K562 (cell line): ENCODE measurements around the gene ITPR1. TPM values are rescaled to one million over a fixed set of nuclear protein-coding genes. Genes with fewer than 3 reads are reported as not detected.
A peak's percentile ranks its signal among the peaks of the same experiment; 100 is the strongest.

Experiments
- BCOR ChIP-seq: fragments of 450-650 bp; IDR thresholded peaks from 2 replicates; pipeline ENCODE4 v1.6.1; 2016
- CBFA2T3 ChIP-seq: fragments of 450-650 bp; IDR thresholded peaks from 2 replicates; pipeline ENCODE4 v1.6.1; 2017
- CCNT2 ChIP-seq: IDR thresholded peaks from 2 replicates; pipeline ENCODE4 v1.6.1; 2011; ENCODE audit warnings: borderline replicate concordance, low read depth, mild to moderate bottlenecking, moderate library complexity, mixed read lengths, low read length; ENCODE audit not compliant: insufficient read length; ENCODE audit errors: extremely low read depth
- JUND ChIP-seq, 2 experiments: IDR thresholded peaks; 2 replicates in 1 of 2; 3 replicates in 1 of 2; pipeline ENCODE4 v1.6.1; 2011; ENCODE audit warnings: borderline replicate concordance in 2 of 2, low read depth in 2 of 2, low read length in 2 of 2, improper control_type of control experiment in 1 of 2, missing biosample characterization in 1 of 2, missing genetic modification characterization in 1 of 2, missing genetic modification reagents in 1 of 2
- KDM1A ChIP-seq, 2 experiments: fragments of 450-650 bp; IDR thresholded peaks; 2 replicates each; pipeline ENCODE4 v1.6.1; 2016; ENCODE audit warnings: mild to moderate bottlenecking in 2 of 2
- MYNN ChIP-seq, 2 experiments: sonication (generic); formaldehyde crosslinking in 1 of 2; IDR thresholded peaks; 2 replicates each; pipeline versions ENCODE4 v1.5.0 to v1.6.1; 2016 to 2020; ENCODE audit warnings: antibody characterized with exemption in 1 of 2, missing genetic modification reagents in 1 of 2
- PBX2 ChIP-seq, 2 experiments: IDR thresholded peaks in 1 of 2; conservative IDR thresholded peaks in 1 of 2; 2 replicates each; pipeline ENCODE4 v1.6.1; 2016; ENCODE audit warnings: low read depth in 2 of 2, mild to moderate bottlenecking in 1 of 2, missing compliant biosample characterization in 1 of 2, missing genetic modification characterization in 1 of 2, moderate library complexity in 1 of 2
- PHF21A ChIP-seq: fragments of 450-650 bp; IDR thresholded peaks from 2 replicates; pipeline ENCODE4 v1.6.1; 2017; ENCODE audit warnings: low read depth, borderline replicate concordance
- SMAD4 ChIP-seq: fragments of 250-450 bp; sonication (Bioruptor Pico); conservative IDR thresholded peaks from 2 replicates; pipeline ENCODE4 v1.8.0; 2021; ENCODE audit warnings: inconsistent platforms, mild to moderate bottlenecking, moderate library complexity
- ZNF197 ChIP-seq: fragments of 200-800 bp; sonication (Bioruptor generic); IDR thresholded peaks from 2 replicates; pipeline ENCODE4 v1.6.1; 2016; ENCODE audit warnings: low read depth, missing genetic modification characterization, missing compliant biosample characterization
- polyA plus RNA-seq, 8 experiments: library from polyadenylated mRNA; depleted of rRNA in 4 of 8; stranded (reverse) in 5 of 8; unstranded in 3 of 8; fragments of >200 nt; fragmentation: Nextera tagmentation in 2 of 8; fragmentation: Illumina TruSeq in 1 of 8; extraction: Ambion mirVana in 2 of 8; extraction: Trizol in 1 of 8; gene quantifications; 2 replicates each; pipeline versions ENCODE4 v1.2.1 to v1.2.3, GENCODE V29; 2011 to 2014; ENCODE audit warnings: inconsistent platforms in 1 of 8, missing spikeins in 1 of 8
- total RNA-seq, 7 experiments: library from RNA; depleted of rRNA in 6 of 7; stranded (reverse); fragments of >200 nt in 6 of 7; fragmentation: Illumina TruSeq in 2 of 7; extraction: Trizol in 2 of 7; gene quantifications; 2 replicates each; pipeline versions ENCODE4 v1.2.1 to v1.2.3, GENCODE V29; 2011 to 2021; ENCODE audit warnings: low replicate concordance in 1 of 7
- TF ChIP-seq, protein P1 (sequence below): sonication (generic); formaldehyde crosslinking; IDR thresholded peaks from 2 replicates; pipeline ENCODE4 v1.8.1; 2023; ENCODE audit warnings: mild to moderate bottlenecking, missing genetic modification reagents
- TF ChIP-seq, protein P2 (sequence below): fragments of 450-650 bp; conservative IDR thresholded peaks from 2 replicates; pipeline ENCODE4 v1.6.1; 2016; ENCODE audit warnings: missing genetic modification characterization, low read depth, mild to moderate bottlenecking, control low read depth, missing compliant biosample characterization

Gene ITPR1
- total and polyA plus RNA-seq, 9 of the 15 experiments (the other 6 are each of a cell fraction or from before 2014, with no cell fraction given): 22.4 to 40.0 (median 27.4) TPM

- no peak for TF ChIP-seq PBX2 (CRISPR knock-in tag; IDR thresholded peaks at IDR 0.05; ENCODE audit: low read depth)
- TF ChIP-seq PBX2 (tag; conservative IDR thresholded peaks at IDR 0.05; ENCODE audit: low read depth): 0 out of 2 replicates have a peak, but pooled peaks have one; percentile 3
- peak; percentile 95 for TF ChIP-seq PHF21A
- TF ChIP-seq MYNN (IDR thresholded peaks at IDR 0.05): peak; percentile 96; the same call in 1 of the 2 replicates
- no peak for TF ChIP-seq MYNN (CRISPR knock-in tag; IDR thresholded peaks at IDR 0.05)
- TF ChIP-seq, protein P1, sequence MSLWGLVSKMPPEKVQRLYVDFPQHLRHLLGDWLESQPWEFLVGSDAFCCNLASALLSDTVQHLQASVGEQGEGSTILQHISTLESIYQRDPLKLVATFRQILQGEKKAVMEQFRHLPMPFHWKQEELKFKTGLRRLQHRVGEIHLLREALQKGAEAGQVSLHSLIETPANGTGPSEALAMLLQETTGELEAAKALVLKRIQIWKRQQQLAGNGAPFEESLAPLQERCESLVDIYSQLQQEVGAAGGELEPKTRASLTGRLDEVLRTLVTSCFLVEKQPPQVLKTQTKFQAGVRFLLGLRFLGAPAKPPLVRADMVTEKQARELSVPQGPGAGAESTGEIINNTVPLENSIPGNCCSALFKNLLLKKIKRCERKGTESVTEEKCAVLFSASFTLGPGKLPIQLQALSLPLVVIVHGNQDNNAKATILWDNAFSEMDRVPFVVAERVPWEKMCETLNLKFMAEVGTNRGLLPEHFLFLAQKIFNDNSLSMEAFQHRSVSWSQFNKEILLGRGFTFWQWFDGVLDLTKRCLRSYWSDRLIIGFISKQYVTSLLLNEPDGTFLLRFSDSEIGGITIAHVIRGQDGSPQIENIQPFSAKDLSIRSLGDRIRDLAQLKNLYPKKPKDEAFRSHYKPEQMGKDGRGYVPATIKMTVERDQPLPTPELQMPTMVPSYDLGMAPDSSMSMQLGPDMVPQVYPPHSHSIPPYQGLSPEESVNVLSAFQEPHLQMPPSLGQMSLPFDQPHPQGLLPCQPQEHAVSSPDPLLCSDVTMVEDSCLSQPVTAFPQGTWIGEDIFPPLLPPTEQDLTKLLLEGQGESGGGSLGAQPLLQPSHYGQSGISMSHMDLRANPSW (CRISPR knock-in tag): no peak
- TF ChIP-seq, protein P2, sequence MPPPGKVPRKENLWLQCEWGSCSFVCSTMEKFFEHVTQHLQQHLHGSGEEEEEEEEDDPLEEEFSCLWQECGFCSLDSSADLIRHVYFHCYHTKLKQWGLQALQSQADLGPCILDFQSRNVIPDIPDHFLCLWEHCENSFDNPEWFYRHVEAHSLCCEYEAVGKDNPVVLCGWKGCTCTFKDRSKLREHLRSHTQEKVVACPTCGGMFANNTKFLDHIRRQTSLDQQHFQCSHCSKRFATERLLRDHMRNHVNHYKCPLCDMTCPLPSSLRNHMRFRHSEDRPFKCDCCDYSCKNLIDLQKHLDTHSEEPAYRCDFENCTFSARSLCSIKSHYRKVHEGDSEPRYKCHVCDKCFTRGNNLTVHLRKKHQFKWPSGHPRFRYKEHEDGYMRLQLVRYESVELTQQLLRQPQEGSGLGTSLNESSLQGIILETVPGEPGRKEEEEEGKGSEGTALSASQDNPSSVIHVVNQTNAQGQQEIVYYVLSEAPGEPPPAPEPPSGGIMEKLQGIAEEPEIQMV (tag): no peak
- TF ChIP-seq KDM1A (IDR thresholded peaks at IDR 0.05): peak; percentile 86 to 87
- 0 out of 2 replicates have a peak, but pooled peaks have one; percentile 33 for TF ChIP-seq SMAD4
- peak; percentile 13; the same call in 1 of the 2 replicates for TF ChIP-seq ZNF197 (CRISPR knock-in tag)
- TF ChIP-seq CBFA2T3: peak; percentile 32
- peak; percentile 93 for TF ChIP-seq JUND (IDR thresholded peaks at IDR 0.05; ENCODE audit: borderline replicate concordance, low read depth, low read length)
- peak; percentile 89; the same call in 2 of the 3 replicates for TF ChIP-seq JUND (tag; IDR thresholded peaks at IDR 0.05; ENCODE audit: borderline replicate concordance, low read depth, low read length)
- TF ChIP-seq CCNT2: peak; percentile 40
- no peak for TF ChIP-seq BCOR
Observed at GRCh38 chr3:4824926-4825325, 331.8 kb downstream of the ITPR1 start (continued).
